HUES64 (cell line): ENCODE results near the gene OLFM3.

Experiments used
- H3K27ac ChIP-seq: 2 replicates; pipeline ENCODE4 v1.7.0; 2013; ENCODE audit warnings: low read depth, low read length, inconsistent platforms
- H3K27me3 ChIP-seq: 2 replicates; pipeline ENCODE4 v1.6.1; 2013; ENCODE audit warnings: mild to moderate bottlenecking, low read length; ENCODE audit not compliant: insufficient read depth
- H3K36me3 ChIP-seq: 2 replicates; pipeline ENCODE4 v1.6.1; 2013; ENCODE audit warnings: mild to moderate bottlenecking, low read length; ENCODE audit not compliant: insufficient read depth
- H3K4me1 ChIP-seq: 2 replicates; pipeline ENCODE4 v1.6.1; 2013; ENCODE audit warnings: mild to moderate bottlenecking, low read length, moderate library complexity; ENCODE audit not compliant: insufficient read depth
- H3K4me3 ChIP-seq: 2 replicates; pipeline ENCODE4 v1.5.1; 2013; ENCODE audit warnings: mild to moderate bottlenecking, low read length, moderate library complexity
- H3K9ac ChIP-seq: 2 replicates; pipeline ENCODE4 v1.6.1; 2013; ENCODE audit warnings: mild to moderate bottlenecking, low read depth, low read length
- H3K9me3 ChIP-seq: 2 replicates; pipeline ENCODE4 v1.6.1; 2013; ENCODE audit warnings: low read depth, low read length; ENCODE audit not compliant: insufficient read depth
- WGBS: fragments of 150-250, 120-280 bp; methylation state at CpG from one replicate; pipeline ENCODE4 v1.1.7; 2013; ENCODE audit warnings: missing lambda C conversion rate; 5-methylcytosine and 5-hydroxymethylcytosine counted together

Gene OLFM3

DNA sequence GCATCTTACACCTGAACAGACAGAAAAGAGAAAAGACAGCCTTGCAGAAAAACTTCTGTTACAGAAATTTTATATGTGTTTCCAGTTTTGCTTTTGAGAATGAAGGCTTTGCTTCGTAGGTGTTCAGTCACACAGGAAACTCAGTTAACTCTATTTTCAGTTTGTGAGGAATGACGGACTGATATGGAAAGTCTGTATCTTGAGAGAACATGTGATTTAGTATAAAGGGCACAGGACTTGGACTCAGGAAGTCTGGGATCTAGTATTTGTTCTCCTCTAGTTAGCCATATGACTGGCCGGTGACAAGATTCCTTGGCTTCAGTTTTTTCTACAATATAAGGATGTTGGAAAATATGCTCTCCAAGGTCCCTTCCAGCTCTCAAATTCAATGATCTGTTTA is 149.1 kb downstream of the OLFM3 start:
- H3K9me3 ChIP-seq: no peaks in the 10 kb centered on the region
- no peak overlapping the region for H3K27ac ChIP-seq
- H3K27me3 ChIP-seq: no peaks in the 10 kb centered on the region
- no peak overlapping the region for H3K9ac ChIP-seq
- no peak overlapping the region for H3K4me3 ChIP-seq
- WGBS: 89% methylated on average over 2 of the region's 3 CpGs
- H3K36me3 ChIP-seq: no peaks in the 10 kb centered on the region
- peaks cover 41% of the 10 kb centered on the region for H3K4me1 ChIP-seq

DNA sequence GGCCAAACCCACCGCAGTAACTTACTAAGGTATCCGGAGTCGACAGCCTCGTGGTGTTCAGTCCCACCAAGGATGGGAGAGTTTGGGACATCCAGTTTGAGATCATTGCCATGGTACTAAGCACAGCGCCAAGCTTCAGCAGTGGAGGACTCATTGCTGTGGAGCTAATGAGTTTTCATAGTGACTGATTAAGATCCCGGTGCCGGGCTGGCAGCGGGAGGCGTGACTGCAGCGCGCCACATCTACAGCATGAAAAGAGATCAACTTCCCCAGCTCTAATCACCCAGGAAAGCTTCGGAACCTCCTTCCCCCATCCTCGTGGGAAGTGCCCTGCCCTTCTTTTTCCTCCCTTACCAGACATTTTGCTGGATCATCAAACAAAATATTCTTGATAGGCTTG is 149.9 kb downstream of the OLFM3 start:
- Histone ChIP-seq H3K4me1 (peaks cover 45% of the 10 kb centered on the region), H3K9me3 (no peaks in the 10 kb centered on the region), H3K36me3 (no peaks in the 10 kb centered on the region), H3K27ac (no peak overlapping the region), H3K4me3 (peak overlapping the region; percentile 44), H3K27me3 (no peaks in the 10 kb centered on the region), H3K9ac (peak overlapping the region; percentile 53)
- 44% methylated on average over 13 of the region's 13 CpGs for WGBS

DNA sequence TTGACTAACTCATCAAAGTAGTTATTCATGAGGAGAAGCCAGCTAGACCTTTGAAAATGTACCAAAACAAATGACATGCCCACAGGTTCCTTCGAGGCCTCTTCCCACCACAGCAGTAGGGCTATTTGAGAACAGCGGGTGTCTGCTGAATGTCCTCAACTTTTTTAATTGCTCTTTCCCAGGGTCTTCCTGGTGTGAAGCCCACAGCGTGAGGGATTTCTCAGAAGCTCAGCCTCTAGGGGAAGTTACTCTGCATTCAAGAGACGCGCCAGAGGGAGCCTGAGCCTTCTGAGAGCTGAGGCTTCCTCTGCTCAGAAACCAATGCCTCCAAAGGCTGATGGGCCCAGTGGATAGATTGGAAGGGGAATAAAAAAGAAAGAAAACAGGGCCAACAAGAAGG is 153.6 kb downstream of the OLFM3 start:
- Histone ChIP-seq H3K36me3 (no peaks in the 10 kb centered on the region), H3K9me3 (no peaks in the 10 kb centered on the region), H3K27ac (peak overlapping the region; percentile 40), H3K4me3 (no peak overlapping the region), H3K27me3 (no peaks in the 10 kb centered on the region), H3K4me1 (peaks cover 37% of the 10 kb centered on the region), H3K9ac (no peak overlapping the region)
- 6% methylated on average over 5 of the region's 5 CpGs for WGBS

DNA sequence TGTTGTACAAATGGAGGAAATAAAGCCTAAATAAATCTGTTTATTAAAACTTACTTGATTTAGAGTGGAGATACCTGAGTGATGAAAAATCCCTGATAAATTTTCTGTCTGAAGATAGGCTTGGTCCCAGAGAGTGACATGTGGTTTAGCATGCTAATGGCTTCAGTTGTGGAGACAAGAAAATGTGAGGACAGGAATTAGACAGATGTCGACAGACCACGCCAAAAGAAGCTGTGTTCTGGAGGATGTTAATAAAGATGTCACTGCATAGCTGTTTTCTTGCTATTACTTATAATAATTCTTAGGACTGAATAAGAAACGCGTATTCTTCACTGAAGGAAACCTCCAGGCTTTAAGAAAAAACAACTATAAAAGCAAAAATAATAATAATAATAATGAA is 154.9 kb downstream of the OLFM3 start:
- Histone ChIP-seq H3K27me3 (no peaks in the 10 kb centered on the region), H3K4me1 (peaks cover 27% of the 10 kb centered on the region)
- WGBS: 89% methylated on average over 2 of the region's 4 CpGs

DNA sequence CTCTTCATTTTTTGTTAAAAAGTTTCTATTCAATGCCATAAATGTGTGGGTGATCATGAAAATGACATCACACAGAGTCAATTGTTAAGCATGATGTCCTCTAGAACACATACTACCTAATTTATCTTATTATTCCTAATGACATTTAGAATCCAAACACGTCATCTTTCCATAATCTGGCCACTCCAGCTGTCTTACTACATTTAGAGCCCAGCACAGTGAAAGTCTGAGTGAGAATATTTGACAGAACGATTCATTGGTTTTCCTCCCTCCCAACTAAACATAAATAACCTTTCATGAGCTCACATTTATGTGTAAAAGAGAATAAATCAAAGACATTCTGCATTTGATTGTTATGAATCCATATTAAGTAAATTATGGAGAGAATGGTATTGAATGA is 160.7 kb downstream of the OLFM3 start:
- H3K27me3 ChIP-seq: no peaks in the 10 kb centered on the region
- no peaks in the 10 kb centered on the region for H3K36me3 ChIP-seq
- 91% methylated on average over 2 of the region's 2 CpGs for WGBS
- H3K27ac ChIP-seq: no peak overlapping the region
- H3K9ac ChIP-seq: no peak overlapping the region
- H3K4me1 ChIP-seq: no peaks in the 10 kb centered on the region
- no peaks in the 10 kb centered on the region for H3K9me3 ChIP-seq
- H3K4me3 ChIP-seq: no peak overlapping the region

More for the DNA sequence above, 154.9 kb downstream of the OLFM3 start:
- Histone ChIP-seq H3K4me3 (no peak overlapping the region), H3K27ac (no peak overlapping the region), H3K9ac (no peak overlapping the region), H3K9me3 (no peaks in the 10 kb centered on the region), H3K36me3 (no peaks in the 10 kb centered on the region)

DNA sequence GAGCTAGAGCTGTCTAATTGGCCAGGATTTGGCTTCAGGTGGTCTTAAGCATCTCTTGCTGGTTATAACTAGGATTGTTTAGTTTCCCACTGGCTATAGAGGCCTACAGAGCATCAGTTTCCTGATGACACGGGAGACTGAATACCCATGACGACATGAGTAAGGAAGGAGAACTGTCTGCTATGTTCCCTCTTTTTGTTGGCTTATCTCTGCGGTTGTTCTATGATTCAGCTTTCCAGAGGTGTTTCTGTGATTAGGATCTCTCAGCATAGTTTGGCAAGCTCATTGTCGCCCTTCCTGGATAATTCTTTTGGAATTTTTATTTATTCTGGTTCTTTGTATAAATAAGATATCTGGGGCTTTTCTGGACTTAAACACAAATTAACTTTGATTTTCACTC is 163.4 kb downstream of the OLFM3 start:
- Histone ChIP-seq H3K36me3 (no peaks in the 10 kb centered on the region), H3K4me3 (no peak overlapping the region), H3K27ac (no peak overlapping the region), H3K9me3 (no peaks in the 10 kb centered on the region), H3K27me3 (no peaks in the 10 kb centered on the region), H3K9ac (no peak overlapping the region), H3K4me1 (no peaks in the 10 kb centered on the region)
- 69% methylated on average over 4 of the region's 4 CpGs for WGBS

DNA sequence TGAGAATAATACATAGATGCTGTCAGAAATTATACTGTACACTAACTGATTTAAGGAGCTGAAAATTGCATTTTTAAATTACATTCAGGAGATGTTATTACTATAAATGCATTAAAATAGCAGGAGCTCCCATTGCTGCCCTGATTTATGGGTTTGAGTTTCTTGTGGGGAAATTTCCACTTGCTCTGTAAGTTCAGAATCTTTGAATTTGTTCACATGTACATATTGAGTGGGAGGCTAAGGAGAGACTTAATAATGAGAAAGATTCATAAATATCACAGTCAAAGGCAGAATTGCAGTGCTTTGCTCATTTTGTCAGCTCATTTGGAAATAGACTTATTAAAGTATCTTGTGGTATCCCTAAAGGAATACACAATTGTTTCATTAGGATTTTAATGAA is 170.3 kb downstream of the OLFM3 start:
- no peaks in the 10 kb centered on the region for H3K36me3 ChIP-seq
- no peaks in the 10 kb centered on the region for H3K27me3 ChIP-seq
- H3K4me1 ChIP-seq: no peaks in the 10 kb centered on the region
- H3K27ac ChIP-seq: no peak overlapping the region
- H3K4me3 ChIP-seq: no peak overlapping the region
- no peak overlapping the region for H3K9ac ChIP-seq
- H3K9me3 ChIP-seq: no peaks in the 10 kb centered on the region

DNA sequence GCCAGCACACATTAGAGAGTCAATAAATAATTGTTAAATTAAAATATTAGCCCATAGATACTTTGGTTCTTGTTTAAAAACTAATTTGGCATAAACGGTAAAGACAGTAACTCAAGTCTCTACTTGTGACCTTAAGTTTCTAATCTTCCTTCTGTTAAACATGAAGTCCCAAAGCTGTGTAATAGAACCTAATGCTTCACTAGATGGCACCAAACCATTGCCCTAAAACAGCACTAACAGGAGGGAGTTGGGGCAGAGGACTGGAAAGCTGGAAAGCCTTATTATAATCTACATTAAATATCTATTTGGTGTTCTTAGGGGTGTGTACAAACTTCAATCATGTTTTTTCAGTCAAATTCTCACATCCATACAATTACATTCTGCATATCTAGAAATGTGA is 176.7 kb downstream of the OLFM3 start:
- H3K4me1 ChIP-seq: no peaks in the 10 kb centered on the region
- H3K27ac ChIP-seq: no peak overlapping the region
- no peak overlapping the region for H3K4me3 ChIP-seq
- H3K9ac ChIP-seq: no peak overlapping the region
- H3K27me3 ChIP-seq: no peaks in the 10 kb centered on the region
- H3K9me3 ChIP-seq: no peaks in the 10 kb centered on the region
- 86% methylated on average over 1 of the region's 1 CpG for WGBS
- no peaks in the 10 kb centered on the region for H3K36me3 ChIP-seq

DNA sequence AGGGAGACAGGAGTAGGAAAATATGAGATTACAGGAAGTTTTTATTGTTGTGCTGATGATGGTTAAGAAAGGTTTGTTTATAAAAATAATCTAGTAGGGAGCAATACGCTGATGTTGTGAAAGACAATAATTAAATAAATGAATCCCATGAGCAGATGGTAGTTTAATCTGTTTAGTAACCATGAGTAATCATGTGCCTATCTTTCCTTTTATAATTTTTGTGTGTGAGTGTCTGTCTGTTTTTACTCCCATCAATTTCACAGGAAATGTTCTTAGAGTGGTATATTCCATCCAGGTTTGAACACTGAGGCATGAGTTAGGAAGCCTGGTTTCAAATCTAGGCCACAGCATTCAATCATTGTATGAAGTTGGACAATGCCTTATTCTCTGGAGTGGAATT is 180.5 kb downstream of the OLFM3 start:
- H3K4me3 ChIP-seq: no peak overlapping the region
- no peaks in the 10 kb centered on the region for H3K36me3 ChIP-seq
- H3K27me3 ChIP-seq: no peaks in the 10 kb centered on the region
- no peak overlapping the region for H3K27ac ChIP-seq
- no peaks in the 10 kb centered on the region for H3K4me1 ChIP-seq
- H3K9ac ChIP-seq: no peak overlapping the region
- H3K9me3 ChIP-seq: no peaks in the 10 kb centered on the region
- WGBS: 96% methylated on average over 1 of the region's 1 CpG

DNA sequence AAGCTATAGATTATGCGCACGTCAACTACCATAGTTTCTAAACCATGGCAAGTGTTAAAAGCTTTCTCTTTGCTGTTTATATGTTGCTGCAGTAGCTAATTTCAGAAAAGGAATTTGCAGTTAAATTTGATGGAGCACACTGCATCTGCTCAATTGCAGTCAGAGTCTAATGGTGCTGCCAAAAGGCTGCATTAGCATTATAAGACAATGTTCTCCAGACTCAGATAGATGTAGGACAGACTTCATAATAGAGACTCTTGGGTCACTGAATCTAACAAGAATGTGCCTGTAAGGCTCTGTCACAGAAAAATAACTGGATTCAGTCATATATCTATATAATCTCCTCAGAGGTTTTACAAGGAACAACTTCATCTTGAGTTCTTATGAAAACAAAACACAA is 198.3 kb downstream of the OLFM3 start:
- H3K27me3 ChIP-seq: no peaks in the 10 kb centered on the region
- H3K9ac ChIP-seq: no peak overlapping the region
- no peaks in the 10 kb centered on the region for H3K36me3 ChIP-seq
- no peak overlapping the region for H3K27ac ChIP-seq
- WGBS: 97% methylated on average over 2 of the region's 2 CpGs
- no peaks in the 10 kb centered on the region for H3K4me1 ChIP-seq
- H3K4me3 ChIP-seq: no peak overlapping the region
- no peaks in the 10 kb centered on the region for H3K9me3 ChIP-seq

DNA sequence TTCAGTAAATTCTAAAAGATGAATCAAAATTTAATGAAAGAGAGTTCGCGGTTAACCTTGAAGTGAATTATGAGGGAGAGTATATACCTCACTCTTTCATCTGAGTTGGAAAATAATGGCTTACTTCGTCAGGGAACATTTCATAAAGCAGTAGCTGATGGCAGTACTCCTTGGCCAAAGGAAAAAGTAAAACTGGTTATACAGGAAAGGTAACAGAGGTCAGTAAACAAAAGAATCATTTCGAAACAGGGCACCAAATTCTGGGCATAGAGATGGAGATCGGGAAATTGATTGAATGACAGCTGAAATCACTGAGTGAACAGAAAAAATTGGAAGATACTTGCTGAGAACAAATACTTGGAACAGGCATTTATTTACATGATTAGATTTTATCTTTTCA is 199.0 kb downstream of the OLFM3 start:
- no peaks in the 10 kb centered on the region for H3K4me1 ChIP-seq
- H3K36me3 ChIP-seq: no peaks in the 10 kb centered on the region
- H3K9me3 ChIP-seq: no peaks in the 10 kb centered on the region
- H3K27ac ChIP-seq: no peak overlapping the region
- no peak overlapping the region for H3K4me3 ChIP-seq
- no peaks in the 10 kb centered on the region for H3K27me3 ChIP-seq
- no peak overlapping the region for H3K9ac ChIP-seq
- 93% methylated on average over 5 of the region's 5 CpGs for WGBS

DNA sequence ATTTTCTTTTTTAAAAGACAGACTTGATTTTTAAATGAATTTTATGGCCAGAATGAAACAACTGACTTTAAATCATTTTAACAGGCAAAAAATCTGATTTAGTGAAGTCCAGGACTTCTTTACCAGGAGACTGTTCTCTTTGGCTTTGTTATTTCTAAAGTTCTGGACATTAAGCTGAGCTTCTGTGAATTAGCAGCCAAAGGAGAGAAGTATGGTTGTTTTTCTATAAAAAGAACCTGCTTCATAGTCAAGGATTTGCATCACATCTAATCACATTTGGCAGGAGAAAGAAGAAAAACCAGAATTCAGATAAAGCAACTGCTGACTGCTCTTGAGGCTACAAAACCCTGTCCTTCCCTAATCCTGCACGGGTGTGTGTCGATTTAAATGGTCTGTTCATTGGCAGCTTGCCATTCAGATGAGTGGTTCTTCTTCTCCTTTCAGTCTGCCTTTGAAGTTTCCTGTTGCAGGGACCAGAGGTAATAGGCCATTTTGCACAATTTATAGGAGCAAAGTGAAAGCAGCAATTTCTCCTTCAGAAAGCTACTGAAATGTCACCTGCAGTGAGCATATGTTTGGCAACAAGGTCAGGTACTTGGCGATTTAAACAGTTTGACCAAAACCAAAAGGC is 215.4 kb downstream of the OLFM3 start:
- H3K36me3 ChIP-seq: no peaks in the 10 kb centered on the region
- H3K27ac ChIP-seq: no peak overlapping the region
- WGBS: 92% methylated on average over 3 of the region's 3 CpGs

More for the DNA sequence above, 215.4 kb downstream of the OLFM3 start:
- no peaks in the 10 kb centered on the region for H3K9me3 ChIP-seq
- no peak overlapping the region for H3K9ac ChIP-seq
- H3K4me3 ChIP-seq: no peak overlapping the region
- no peaks in the 10 kb centered on the region for H3K4me1 ChIP-seq
- no peaks in the 10 kb centered on the region for H3K27me3 ChIP-seq
